Measurements from ENCODE around the gene IGSF22. TPM values are rescaled to one million over a fixed set of nuclear protein-coding genes. Genes with fewer than 3 reads are reported as not detected.

IGSF22 gene
- total and polyA plus RNA-seq, 2 of the 8 experiments (the other 6 are each of a cell fraction or from before 2014, with no cell fraction given) = 0.14 TPM; not detected in 1

GRCh38 chr11:18668131-18668530 lies 57.9 kb downstream of the IGSF22 start:
- H2BK12ac ChIP-seq (ENCODE audit: low read depth, low read length) = no peak overlapping the region
- no peaks in the 10 kb centered on the region for H3K27me3 ChIP-seq (replicated peaks in 1 of 4; ENCODE audit: control insufficient read depth in 3 of 4, extremely low read depth in 1 of 4, insufficient read depth in 3 of 4, low read length in 3 of 4)
- H3K79me1 ChIP-seq (ENCODE audit: low read depth, low read length) = no peaks in the 10 kb centered on the region
- no peak overlapping the region for H4K8ac ChIP-seq (ENCODE audit: extremely low read depth, insufficient read depth, low read length)
- WGBS, 2 experiments (ENCODE audit: extremely low coverage in 1 of 2, insufficient coverage in 1 of 2, insufficient read length in 1 of 2, insufficient replicate concordance in 2 of 2, low coverage in 1 of 2, low lambda C conversion rate in 2 of 2, missing lambda C conversion rate in 1 of 2) = 90% methylated on average over 4 of the region's 4 CpGs; no CpG with 5 or more reads in 1 of the 2 experiments
- H3K18ac ChIP-seq (ENCODE audit: extremely low read depth, low read length) = no peak overlapping the region
- no peak overlapping the region for H3K4me2 ChIP-seq (ENCODE audit: insufficient read depth in 1 of 2, low read depth in 2 of 2, low read length in 2 of 2)
- H4K20me1 ChIP-seq (replicated peaks in 1 of 2; ENCODE audit: control insufficient read depth in 1 of 2, insufficient read depth in 2 of 2, low read length in 2 of 2) = no peaks in the 10 kb centered on the region
- H4K91ac ChIP-seq (replicated peaks; ENCODE audit: insufficient read length, low read length) = no peak overlapping the region
- H2BK120ac ChIP-seq (replicated peaks; ENCODE audit: low read depth, low read length) = no peak overlapping the region
- no peak overlapping the region for H3K27ac ChIP-seq (ENCODE audit: low read depth, low read length)
- DNase-seq (ENCODE audit: low read depth in 1 of 2, low spot score in 2 of 2) = no peak
- ChIA-PET CTCF (ENCODE audit: partially characterized antibody) (interaction anchor here (1.0 to 1.5 kb wide), 3 partner anchors 15 to 128 kb away, joined by 3 to 5 read pairs (median 4); no protein-coding TSS in a partner anchor), POLR2A (ENCODE audit: partially characterized antibody) (no interaction called here)
- FAIRE-seq = no peak
- no peak overlapping the region for H2BK15ac ChIP-seq (ENCODE audit: low read length)
- no peak overlapping the region for H3K9ac ChIP-seq (replicated peaks in 1 of 4; ENCODE audit: extremely low read depth in 1 of 4, low read depth in 3 of 4, low read length in 3 of 4)
- no peak overlapping the region for H3K4ac ChIP-seq (replicated peaks; ENCODE audit: insufficient read length, low read depth, low read length)
- peak overlapping the region; percentile 2 for H3K23ac ChIP-seq (ENCODE audit: insufficient read length)
- no peak overlapping the region for H2BK5ac ChIP-seq (ENCODE audit: low read depth, low read length)
- peaks cover 0 to 2% (median under 1%) of the 10 kb centered on the region in 4 experiments; a peak in 2 of 7 replicates for H3K4me1 ChIP-seq (replicated peaks in 1 of 4; ENCODE audit: control insufficient read depth in 3 of 4, insufficient read depth in 4 of 4, low read length in 3 of 4)
- H3K23me2 ChIP-seq (ENCODE audit: low read depth, low read length) = no peaks in the 10 kb centered on the region
- H4K5ac ChIP-seq (ENCODE audit: insufficient read length, low read depth, low read length) = no peak overlapping the region
- no peak overlapping the region for H3K14ac ChIP-seq (ENCODE audit: insufficient read length)
- H3K79me2 ChIP-seq (ENCODE audit: control insufficient read depth in 1 of 2, insufficient read depth in 2 of 2, low read length in 2 of 2) = no peaks in the 10 kb centered on the region
- H2AK5ac ChIP-seq (ENCODE audit: low read depth, low read length) = no peak overlapping the region
- TF ChIP-seq ASH2L (IDR thresholded peaks at IDR 0.05; ENCODE audit: low read length) (no peak), CHD1 (IDR thresholded peaks at IDR 0.05; ENCODE audit: low read depth, low read length) (no peak), RFX5 (IDR thresholded peaks at IDR 0.05; ENCODE audit: borderline replicate concordance, low read depth, low read length) (no peak), GABPA (IDR thresholded peaks at IDR 0.05; ENCODE audit: borderline replicate concordance, insufficient read depth, low read length) (no peak), E2F6 (IDR thresholded peaks at IDR 0.05) (no peak), NRF1 (IDR thresholded peaks at IDR 0.05; ENCODE audit: low read depth, low read length) (no peak), JUN (IDR thresholded peaks at IDR 0.05; ENCODE audit: low read depth, low read length) (no peak), TAF7 (optimal IDR thresholded peaks at IDR 0.05; ENCODE audit: borderline replicate concordance, low read depth, low read length) (no peak), SRF (IDR thresholded peaks at IDR 0.05; ENCODE audit: low read depth, low read length) (no peak), MAFK (IDR thresholded peaks at IDR 0.05; ENCODE audit: low read depth, low read length) (no peak), ZNF274 (IDR thresholded peaks at IDR 0.05; ENCODE audit: borderline replicate concordance, extremely low read depth, low read length) (no peak)
- H2AFZ ChIP-seq (ENCODE audit: low read length) = peak overlapping the region; percentile 36; the same call in 1 of the 2 replicates
- H3K4me3 ChIP-seq (ENCODE audit: extremely low read depth in 1 of 4, insufficient read depth in 2 of 4, low read depth in 3 of 4, low read length in 4 of 4) = no peak overlapping the region
- H2BK20ac ChIP-seq (ENCODE audit: low read length) = no peak overlapping the region
- no peaks in the 10 kb centered on the region for H3K9me3 ChIP-seq (ENCODE audit: insufficient read depth in 2 of 2, low read depth in 1 of 2, low read length in 1 of 2)
- no peak overlapping the region for H3K56ac ChIP-seq (replicated peaks; ENCODE audit: insufficient read length, low read depth, low read length)
- H3K36me3 ChIP-seq (ENCODE audit: control insufficient read depth in 2 of 4, insufficient read depth in 4 of 4, low read length in 3 of 4) = no peaks in the 10 kb centered on the region
